Measurements from ENCODE around the gene ZDHHC9.

ZDHHC9 gene

GRCh38 chrX:129823522-129823921 is 20.2 kb downstream of the ZDHHC9 start:
- in situ Hi-C loops (cut with MboI; ENCODE audit: low sequenced_read_pairs) = no loop called here

DNA sequence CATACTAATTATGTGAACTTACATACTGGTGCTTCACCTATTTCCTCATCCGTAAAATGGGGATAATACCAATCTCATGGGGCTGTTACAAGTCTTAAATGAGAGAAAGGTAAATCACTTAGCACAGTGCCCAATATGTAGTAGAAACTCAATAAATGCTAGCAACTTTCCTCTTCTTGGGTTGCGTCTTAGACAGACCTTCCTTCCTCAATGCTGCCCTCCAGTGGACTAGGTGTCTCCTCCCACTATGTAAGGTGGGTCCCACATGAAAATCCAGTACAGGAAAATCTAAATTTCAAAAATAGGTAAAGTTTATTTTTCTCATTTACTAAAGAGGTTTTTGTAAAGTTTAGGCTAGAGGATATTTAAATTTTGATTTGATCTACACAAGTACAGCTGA is 20.6 kb downstream of the ZDHHC9 start:
- in situ Hi-C loops (cut with MboI; ENCODE audit: low sequenced_read_pairs) = no loop called here

GRCh38 chrX:129818123-129818522 is 25.6 kb downstream of the ZDHHC9 start:
- in situ Hi-C loops (cut with MboI; ENCODE audit: low sequenced_read_pairs) = no loop called here

DNA sequence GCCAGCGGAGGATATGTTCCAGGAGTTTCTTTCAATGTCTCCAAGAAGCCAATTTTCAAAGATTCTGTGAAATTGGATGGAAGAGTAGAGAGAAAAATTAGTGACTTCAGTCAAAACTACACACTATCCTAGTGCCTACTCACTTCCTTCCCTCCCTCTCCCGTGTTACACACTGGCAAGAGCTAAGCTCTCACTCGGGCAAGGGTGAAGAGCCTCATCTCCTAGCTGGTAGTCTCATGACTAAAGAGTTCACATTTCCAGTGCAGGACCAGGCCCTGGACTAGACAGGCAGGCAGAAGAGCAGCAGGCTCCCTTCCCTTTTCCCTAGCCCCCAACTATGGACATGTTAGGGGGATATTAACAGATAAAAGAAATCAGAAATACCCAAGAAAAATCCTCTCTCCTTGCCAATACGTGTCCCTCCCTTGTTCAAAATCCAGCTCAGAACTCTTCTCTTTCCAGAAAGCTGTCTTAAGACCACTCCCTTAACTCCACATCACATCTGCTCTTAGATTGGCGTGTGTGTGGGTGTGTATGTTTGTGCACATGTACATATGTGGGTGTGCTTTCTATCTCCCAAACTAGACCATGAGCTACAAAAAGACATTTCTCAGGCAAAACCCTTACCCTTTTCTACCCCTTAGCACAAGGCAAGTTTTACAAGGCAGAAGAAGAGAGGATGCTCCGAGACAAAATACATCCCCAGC is 29.9 kb downstream of the ZDHHC9 start:
- in situ Hi-C loops (cut with MboI; ENCODE audit: low sequenced_read_pairs) = no loop called here

GRCh38 chrX:129808829-129809796 is 34.6 kb downstream of the ZDHHC9 start:
- in situ Hi-C loops (cut with MboI; ENCODE audit: low sequenced_read_pairs) = no loop called here

DNA sequence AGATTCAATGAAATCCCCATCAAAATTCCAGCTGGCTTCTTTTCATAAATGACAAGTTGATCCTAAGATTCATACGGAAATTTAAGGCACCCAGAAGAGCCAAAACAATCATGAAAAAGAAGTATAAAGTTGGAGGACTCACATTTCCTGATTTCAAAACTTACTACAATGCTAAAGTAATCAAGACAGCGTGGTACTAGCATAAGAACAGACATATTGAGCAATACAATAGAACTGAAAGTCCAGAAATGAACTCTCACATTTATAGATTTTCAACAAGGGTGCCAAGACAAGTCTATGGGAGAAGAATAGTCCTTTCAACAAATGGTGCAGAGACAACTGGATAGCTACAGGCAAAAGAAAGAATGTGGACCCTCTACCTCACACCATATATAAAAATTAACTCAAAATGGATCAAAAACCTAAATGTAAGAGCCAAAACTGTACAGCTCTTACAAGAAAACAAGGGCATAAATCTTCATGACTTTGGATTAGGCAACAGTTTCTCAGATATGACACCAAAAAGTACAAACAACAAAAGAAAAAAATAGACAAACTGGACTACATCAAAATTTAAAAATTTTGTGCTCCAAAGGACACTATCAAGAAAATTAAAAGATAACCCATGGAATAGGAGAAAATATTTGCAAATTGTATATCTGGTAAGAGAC is 35.4 kb downstream of the ZDHHC9 start:
- in situ Hi-C loops (cut with MboI; ENCODE audit: low sequenced_read_pairs) = no loop called here

GRCh38 chrX:129804806-129805205 is 38.9 kb downstream of the ZDHHC9 start:
- in situ Hi-C loops (cut with MboI; ENCODE audit: low sequenced_read_pairs) = no loop called here

- in situ Hi-C loops (cut with MboI; ENCODE audit: low sequenced_read_pairs) = no loop called here
Observed at GRCh38 chrX:129802863-129803262, 40.8 kb downstream of the ZDHHC9 start.

- in situ Hi-C loops (cut with MboI; ENCODE audit: low sequenced_read_pairs) = no loop called here
Observed at GRCh38 chrX:129800186-129800585, 43.5 kb downstream of the ZDHHC9 start.

- in situ Hi-C loops (cut with MboI; ENCODE audit: low sequenced_read_pairs) = no loop called here
Observed at GRCh38 chrX:129798888-129799287, 44.8 kb downstream of the ZDHHC9 start.

DNA sequence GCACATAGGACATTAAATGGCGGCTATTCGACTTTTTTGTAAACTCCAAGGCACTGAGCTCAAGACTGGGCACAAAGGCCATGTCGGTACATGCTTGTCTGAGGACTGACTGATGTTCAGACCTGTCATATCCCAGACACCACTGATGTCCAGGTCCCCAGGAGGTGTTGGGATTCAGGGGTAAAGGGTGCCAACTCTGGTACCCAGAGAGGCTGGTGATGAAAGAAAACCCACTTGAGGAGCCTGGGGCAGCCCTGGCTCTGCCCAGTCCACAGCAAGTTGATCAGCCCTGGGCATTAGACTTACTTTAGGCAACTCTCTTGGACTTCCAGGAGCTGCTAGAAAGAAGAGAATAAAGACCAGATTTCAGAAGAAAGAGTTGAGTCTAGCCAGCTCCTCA is 45.2 kb downstream of the ZDHHC9 start:
- in situ Hi-C loops (cut with MboI; ENCODE audit: low sequenced_read_pairs) = no loop called here

DNA sequence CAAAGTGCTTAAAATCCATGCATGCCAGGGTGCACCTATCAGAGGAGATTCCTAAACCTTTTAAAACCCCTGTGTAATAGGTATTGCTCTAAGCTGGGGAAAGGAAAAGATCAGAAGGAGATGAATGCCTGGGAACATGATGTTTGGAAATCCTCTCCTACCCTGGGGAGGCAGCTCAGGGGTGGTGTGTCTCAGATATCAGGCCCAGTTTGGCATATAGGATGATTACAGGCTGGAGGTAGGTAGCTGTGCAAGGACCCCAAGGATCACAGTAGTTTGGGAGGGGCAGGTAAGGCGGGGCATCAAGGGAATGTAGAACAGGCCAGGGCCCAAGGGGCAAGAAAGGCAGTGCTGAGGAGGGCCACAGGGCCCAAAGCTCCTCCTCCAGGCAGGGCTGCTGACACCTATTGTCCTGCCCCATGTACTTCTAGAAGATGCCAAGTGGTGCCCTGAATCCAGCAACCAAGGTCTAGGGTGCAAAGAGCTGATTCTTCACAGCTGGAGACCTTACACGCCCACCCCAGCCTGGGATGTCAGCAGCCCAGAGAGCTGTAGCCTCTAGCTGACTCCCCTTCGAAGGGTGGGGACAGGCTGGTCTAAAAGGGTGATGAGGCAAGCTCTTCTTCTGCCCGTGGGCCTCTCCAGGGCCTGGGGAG is 46.3 kb downstream of the ZDHHC9 start:
- in situ Hi-C loops (cut with MboI; ENCODE audit: low sequenced_read_pairs) = no loop called here

DNA sequence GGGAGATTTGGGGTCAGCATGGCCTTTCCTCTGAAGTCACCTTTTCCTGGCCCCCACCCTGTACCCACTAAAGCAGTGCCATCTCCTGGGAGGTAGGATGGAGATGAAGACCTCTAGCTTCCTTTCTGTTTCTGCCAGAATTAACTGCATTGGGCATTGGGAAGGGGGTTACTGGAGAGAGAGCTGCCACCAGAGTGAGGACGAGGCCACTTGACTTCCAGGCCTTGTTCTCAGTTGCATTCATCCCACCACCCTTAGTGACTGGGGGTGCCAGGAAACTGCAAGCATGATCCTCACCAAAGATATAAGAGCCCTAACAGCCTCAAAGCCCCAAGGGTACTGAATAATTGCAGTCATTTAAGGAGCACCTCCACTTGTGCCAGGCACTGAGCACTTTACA is 48.1 kb downstream of the ZDHHC9 start:
- in situ Hi-C loops (cut with MboI; ENCODE audit: low sequenced_read_pairs) = no loop called here

GRCh38 chrX:129793604-129794191 is 50.0 kb downstream of the ZDHHC9 start:
- in situ Hi-C loops (cut with MboI; ENCODE audit: low sequenced_read_pairs) = no loop called here

- in situ Hi-C loops (cut with MboI; ENCODE audit: low sequenced_read_pairs) = no loop called here
Observed at GRCh38 chrX:129792586-129793291, 50.9 kb downstream of the ZDHHC9 start.

- in situ Hi-C loops (cut with MboI; ENCODE audit: low sequenced_read_pairs) = no loop called here
Observed at GRCh38 chrX:129791961-129792570, 51.6 kb downstream of the ZDHHC9 start.

- in situ Hi-C loops (cut with MboI; ENCODE audit: low sequenced_read_pairs) = no loop called here
Observed at GRCh38 chrX:129791336-129791735, 52.4 kb downstream of the ZDHHC9 start.

DNA sequence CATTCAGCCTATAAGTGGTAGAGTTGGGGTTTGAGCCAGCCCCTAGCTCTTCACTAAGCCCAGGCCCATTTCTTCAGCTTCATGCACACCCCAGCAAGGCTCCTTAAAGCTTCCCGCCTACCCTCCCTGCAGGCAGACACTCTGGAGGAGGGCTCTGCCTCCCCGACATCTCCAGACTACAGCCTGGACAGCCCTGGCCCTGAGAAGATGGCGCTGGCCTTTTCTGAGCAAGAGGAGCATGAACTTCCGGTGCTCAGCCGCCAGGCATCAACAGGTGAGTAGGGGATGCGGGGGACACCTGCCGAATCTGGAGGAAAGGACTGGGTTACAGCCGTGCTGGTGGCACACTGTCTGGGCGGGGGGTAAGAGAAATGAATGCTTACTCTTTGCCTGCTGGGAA is 52.9 kb downstream of the ZDHHC9 start:
- in situ Hi-C loops (cut with MboI; ENCODE audit: low sequenced_read_pairs) = no loop called here

- in situ Hi-C loops (cut with MboI; ENCODE audit: low sequenced_read_pairs) = no loop called here
Observed at GRCh38 chrX:129790146-129790545, 53.5 kb downstream of the ZDHHC9 start.

DNA sequence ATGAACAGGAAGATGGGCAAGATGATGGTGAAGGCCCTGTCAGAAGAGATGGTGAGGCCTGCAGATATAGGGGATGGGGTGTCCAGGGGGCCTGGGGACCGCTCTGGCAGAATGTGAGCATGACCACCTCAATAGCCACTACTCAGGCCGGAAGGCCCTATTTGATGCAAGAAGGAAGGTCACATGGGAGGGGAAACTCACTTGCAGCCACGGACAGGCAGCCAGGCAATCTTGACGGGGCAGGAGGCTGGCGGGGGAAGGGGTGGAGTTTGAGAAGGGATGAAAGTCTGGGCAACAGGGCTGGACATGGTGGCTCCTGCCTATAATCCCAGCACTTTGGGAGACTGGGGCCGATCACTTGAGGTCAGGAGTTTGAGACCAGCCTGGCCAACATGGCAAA is 55.2 kb downstream of the ZDHHC9 start:
- in situ Hi-C loops (cut with MboI; ENCODE audit: low sequenced_read_pairs) = no loop called here
